IMR-90 (cell line): ENCODE results near the gene KCTD10. TPM values are rescaled to one million over a fixed set of nuclear protein-coding genes. Genes with fewer than 3 reads are reported as not detected.
A peak's percentile ranks its signal among the peaks of the same experiment; 100 is the strongest.

Source experiments
- ATAC-seq: fragments of 200-7000 bp; cut with Tn5 transposase; 2 replicates; pipeline ENCODE4 v1.9.1; 2020; ENCODE audit warnings: low read depth, mild to moderate bottlenecking, moderate library complexity
- BruUV-seq: library from RNA; stranded (reverse); fragments of 400-500 nt; replicated peaks from 2 replicates; lab custom pipeline; 2021; lab: Mats Ljungman, UMichigan
- CTCF ChIA-PET: fragments of 300-600 bp; formaldehyde crosslinking; extraction: SDS; loops from one replicate; lab custom pipeline; 2021; ENCODE audit warnings: antibody characterized with exemption; lab: Yijun Ruan, JAX
- POLR2A ChIA-PET: fragments of 300-600 bp; sonication (Branson Sonifier 250); formaldehyde crosslinking; loops from one replicate; lab custom pipeline; 2022; ENCODE audit warnings: antibody characterized with exemption; ENCODE audit not compliant: unreplicated experiment; lab: Charles Lee
- DNase-seq: peaks from one replicate; pipeline ENCODE4 v3.0.0; 2013
- H2AFZ ChIP-seq: replicated peaks from 2 replicates; pipeline ENCODE3; 2013; ENCODE audit warnings: low read length, mild to moderate bottlenecking; ENCODE audit not compliant: poor library complexity
- H2AK5ac ChIP-seq: 2 replicates; pipeline ENCODE4 v1.6.1; 2013; ENCODE audit warnings: low read depth, low read length, inconsistent platforms
- H2AK9ac ChIP-seq: replicated peaks from 2 replicates; pipeline ENCODE3; 2013; ENCODE audit warnings: mild to moderate bottlenecking, low read depth, low read length, moderate library complexity; ENCODE audit not compliant: poor library complexity
- H2BK120ac ChIP-seq: 2 replicates; pipeline ENCODE4 v1.6.1; 2013; ENCODE audit warnings: low read depth, low read length, inconsistent platforms
- H2BK15ac ChIP-seq: 3 replicates; pipeline ENCODE4 v1.6.1; 2013; ENCODE audit warnings: low read depth, low read length, inconsistent platforms
- H2BK20ac ChIP-seq: 2 replicates; pipeline ENCODE4 v1.6.1; 2013; ENCODE audit warnings: low read depth, mild to moderate bottlenecking, inconsistent platforms, low read length, moderate library complexity
- H2BK5ac ChIP-seq: 2 replicates; pipeline ENCODE4 v1.6.1; 2013; ENCODE audit warnings: mild to moderate bottlenecking, low read depth, low read length, inconsistent platforms; ENCODE audit not compliant: poor library complexity, severe bottlenecking
- H3K14ac ChIP-seq: replicated peaks from 2 replicates; pipeline ENCODE4 v1.6.1; 2013; ENCODE audit warnings: low read depth, low read length, inconsistent platforms
- H3K18ac ChIP-seq: 2 replicates; pipeline ENCODE4 v1.6.1; 2013; ENCODE audit warnings: low read depth, low read length, control low read depth
- H3K23ac ChIP-seq: 2 replicates; pipeline ENCODE4 v1.6.1; 2013; ENCODE audit warnings: low read depth, low read length, inconsistent platforms
- H3K27ac ChIP-seq: 2 replicates; pipeline ENCODE4 v1.5.1; 2013; ENCODE audit warnings: mild to moderate bottlenecking, control low read depth, low read length; ENCODE audit not compliant: insufficient read depth
- H3K27me3 ChIP-seq: 2 replicates; pipeline ENCODE4 v1.6.1; 2013; ENCODE audit warnings: low read length; ENCODE audit not compliant: control insufficient read depth, insufficient read depth
- H3K36me3 ChIP-seq: 2 replicates; pipeline ENCODE4 v1.6.1; 2013; ENCODE audit warnings: low read length, mixed read lengths; ENCODE audit not compliant: control insufficient read depth, insufficient read depth
- H3K4ac ChIP-seq: 2 replicates; pipeline ENCODE4 v1.6.1; 2013; ENCODE audit warnings: low read depth, low read length, inconsistent platforms
- H3K4me1 ChIP-seq: 2 replicates; pipeline ENCODE4 v1.6.1; 2013; ENCODE audit warnings: low read length, mixed read lengths; ENCODE audit not compliant: control insufficient read depth, insufficient read depth
- H3K4me2 ChIP-seq: 2 replicates; pipeline ENCODE4 v1.6.1; 2013; ENCODE audit warnings: low read depth, mild to moderate bottlenecking, control low read depth, low read length, moderate library complexity
- H3K4me3 ChIP-seq: 2 replicates; pipeline ENCODE4 v1.5.1; 2013; ENCODE audit warnings: low read depth, mild to moderate bottlenecking, control low read depth, low read length, moderate library complexity; ENCODE audit not compliant: insufficient read depth
- H3K56ac ChIP-seq: 2 replicates; pipeline ENCODE4 v1.6.1; 2013; ENCODE audit warnings: low read length, inconsistent platforms; ENCODE audit not compliant: insufficient read depth; ENCODE audit errors: extremely low read depth
- H3K79me1 ChIP-seq, 2 experiments: 2 replicates each; pipeline ENCODE4 v1.6.1; 2013; ENCODE audit warnings: low read length in 2 of 2, inconsistent platforms in 1 of 2, low read depth in 1 of 2
- H3K9ac ChIP-seq: 2 replicates; pipeline ENCODE4 v1.6.1; 2013; ENCODE audit warnings: low read depth, low read length, control low read depth
- H3K9me1 ChIP-seq: 2 replicates; pipeline ENCODE4 v1.6.1; 2013; ENCODE audit warnings: low read length, inconsistent platforms; ENCODE audit not compliant: insufficient read depth
- H3K9me3 ChIP-seq: 2 replicates; pipeline ENCODE4 v1.6.1; 2013; ENCODE audit warnings: low read length; ENCODE audit not compliant: control insufficient read depth, insufficient read depth
- H4K20me1 ChIP-seq: 2 replicates; pipeline ENCODE4 v1.6.1; 2013; ENCODE audit warnings: low read length, inconsistent platforms; ENCODE audit not compliant: insufficient read depth
- H4K5ac ChIP-seq: 2 replicates; pipeline ENCODE4 v1.6.1; 2013; ENCODE audit warnings: mild to moderate bottlenecking, low read depth, low read length, control low read depth
- H4K8ac ChIP-seq, 2 experiments: 2 replicates each; pipeline ENCODE4 v1.6.1; 2013; ENCODE audit warnings: low read depth in 2 of 2, low read length in 2 of 2, control low read depth in 1 of 2, inconsistent platforms in 1 of 2
- H4K91ac ChIP-seq: 2 replicates; pipeline ENCODE4 v1.6.1; 2013; ENCODE audit warnings: low read depth, low read length, inconsistent platforms; ENCODE audit not compliant: insufficient read depth
- MAFK ChIP-seq: IDR thresholded peaks from 2 replicates; pipeline ENCODE4 v1.6.1; 2012; ENCODE audit warnings: low read depth, low read length, improper control_type of control experiment
- MXI1 ChIP-seq: IDR thresholded peaks from 2 replicates; pipeline ENCODE4 v1.6.1; 2012; ENCODE audit warnings: low read depth, mild to moderate bottlenecking, low read length, moderate library complexity, borderline replicate concordance
- POLR2A ChIP-seq: IDR thresholded peaks from 2 replicates; pipeline ENCODE4 v1.6.1; 2012; ENCODE audit warnings: mild to moderate bottlenecking, low read depth, low read length
- RAD21 ChIP-seq: IDR thresholded peaks from 2 replicates; pipeline ENCODE4 v1.6.1; 2012; ENCODE audit warnings: low read length, improper control_type of control experiment
- WGBS, 2 experiments: methylation state at CpG; one replicate each; pipeline versions ENCODE4 v1.1.5 to v1.1.7; 2013; ENCODE audit warnings: missing lambda C conversion rate in 2 of 2; ENCODE audit not compliant: insufficient read length in 1 of 2; ENCODE audit errors: extremely low coverage in 2 of 2; 5-methylcytosine and 5-hydroxymethylcytosine counted together
- dilution Hi-C: fragments of 300-500 bp; cut with HindIII; formaldehyde crosslinking; loops from one replicate; pipeline ENCODE4 v1.14.3; 2018; ENCODE audit warnings: low sequenced_read_pairs; ENCODE audit not compliant: unreplicated experiment
- in situ Hi-C: fragments of 300-500 bp; cut with MboI; formaldehyde crosslinking; loops from 3 replicates; pipeline ENCODE4 v1.14.3; 2019; ENCODE audit warnings: low sequenced_read_pairs, inconsistent platforms, mixed read lengths
- intact Hi-C: fragments of 100-400 bp; cut with micrococcal nuclease; formaldehyde crosslinking; loops from 2 replicates; pipeline ENCODE4 v1.10.0; 2022
- polyA plus RNA-seq, 3 experiments: library from polyadenylated mRNA; depleted of rRNA; stranded (reverse); fragments of >200 nt; gene quantifications; 2 replicates each; pipeline ENCODE4 v1.2.3, GENCODE V29; 2012; ENCODE audit warnings: low replicate concordance in 1 of 3
- total RNA-seq: library from RNA; depleted of rRNA; stranded (reverse); fragments of >200 nt; gene quantifications from 2 replicates; pipeline ENCODE4 v1.2.3, GENCODE V29; 2012

The KCTD10 gene
- total and polyA plus RNA-seq, 2 of the 4 experiments (the other 2 are of a cell fraction), result 72.1 to 88.4 TPM

- Histone ChIP-seq H4K8ac (peak overlapping the region; percentile 55 to 85; a peak in 3 of 4 replicates), H3K27ac (peak overlapping the region; percentile 99), H3K18ac (peak overlapping the region; percentile 82), H2BK20ac (peak overlapping the region; percentile 92), H2AFZ (no peak overlapping the region), H4K5ac (peak overlapping the region; percentile 75), H3K79me1 (peaks cover 53 to 86% of the 10 kb centered on the region in 2 experiments), H3K14ac (peak overlapping the region; percentile 95), H2BK15ac (peak overlapping the region; percentile 78; the same call in 1 of the 3 replicates), H3K9me3 (no peaks in the 10 kb centered on the region), H3K4me1 (peaks cover 44% of the 10 kb centered on the region), H3K9ac (peak overlapping the region; percentile 62), H3K23ac (peak overlapping the region; percentile 97), H2BK120ac (peak overlapping the region; percentile 96), H2AK9ac (peak overlapping the region; percentile 98), H3K9me1 (peaks cover 27% of the 10 kb centered on the region), H2AK5ac (peak overlapping the region; percentile 96), H3K27me3 (no peaks in the 10 kb centered on the region), H3K56ac (peak overlapping the region; percentile 91), H4K91ac (peak overlapping the region; percentile 96), H3K4me3 (no peak overlapping the region), H3K4me2 (peak overlapping the region; percentile 61), H2BK5ac (peak overlapping the region; percentile 95), H3K36me3 (peaks cover 43% of the 10 kb centered on the region), H3K4ac (peak overlapping the region; percentile 98), H4K20me1 (peaks cover 16% of the 10 kb centered on the region; the same call in 1 of the 2 replicates)
- DNase-seq (peak; percentile 74), ATAC-seq (peak; percentile 1; the same call in 1 of the 2 replicates)
- peak; percentile 57; the same call in 1 of the 2 replicates for TF ChIP-seq POLR2A
- peak; percentile 10; the same call in 1 of the 2 replicates for TF ChIP-seq MXI1
- TF ChIP-seq MAFK, result no peak
- no peak for TF ChIP-seq RAD21
- TSS peak; percentile 68 for BruUV-seq
- intact Hi-C loops (no loop called here), in situ Hi-C loops (no loop called here), dilution Hi-C loops (no loop called here)
- ChIA-PET POLR2A (no interaction called here), CTCF (interaction anchor here (1.7 kb wide), 1 partner anchor 31 kb away, joined by 5 read pairs; no protein-coding TSS in a partner anchor)
- 62% methylated on average over 2 of the region's 6 CpGs; no CpG with 5 or more reads in 1 of the 2 experiments for WGBS, 2 experiments
These were observed 18.3 kb downstream of the KCTD10 start for GRCh38 chr12:109458771-109459208.
